ENCODE data around the gene ABLIM3. TPM values are rescaled to one million over a fixed set of nuclear protein-coding genes. Genes with fewer than 3 reads are reported as not detected.

Gene ABLIM3
- total RNA-seq, 1 donor from 2014 or later: 0.64 TPM

GRCh38 chr5:149260761-149261160 lies 119.5 kb downstream of the ABLIM3 start:
- peaks cover 11% of the 10 kb centered on the region for H3K4me1 Mint-ChIP-seq (ENCODE audit: unreplicated experiment)
- H3K36me3 Mint-ChIP-seq (ENCODE audit: unreplicated experiment): no peaks in the 10 kb centered on the region
- no peaks in the 10 kb centered on the region for H3K9me3 Mint-ChIP-seq (ENCODE audit: unreplicated experiment)
- H3K27ac Mint-ChIP-seq (ENCODE audit: unreplicated experiment): no peak overlapping the region
- H3K4me3 Mint-ChIP-seq (ENCODE audit: unreplicated experiment): no peak overlapping the region
- no peak for DNase-seq (ENCODE audit: extremely low spot score, unreplicated experiment)
- H3K27me3 Mint-ChIP-seq (ENCODE audit: unreplicated experiment): peaks cover 12% of the 10 kb centered on the region
- TF ChIP-seq, protein P1, sequence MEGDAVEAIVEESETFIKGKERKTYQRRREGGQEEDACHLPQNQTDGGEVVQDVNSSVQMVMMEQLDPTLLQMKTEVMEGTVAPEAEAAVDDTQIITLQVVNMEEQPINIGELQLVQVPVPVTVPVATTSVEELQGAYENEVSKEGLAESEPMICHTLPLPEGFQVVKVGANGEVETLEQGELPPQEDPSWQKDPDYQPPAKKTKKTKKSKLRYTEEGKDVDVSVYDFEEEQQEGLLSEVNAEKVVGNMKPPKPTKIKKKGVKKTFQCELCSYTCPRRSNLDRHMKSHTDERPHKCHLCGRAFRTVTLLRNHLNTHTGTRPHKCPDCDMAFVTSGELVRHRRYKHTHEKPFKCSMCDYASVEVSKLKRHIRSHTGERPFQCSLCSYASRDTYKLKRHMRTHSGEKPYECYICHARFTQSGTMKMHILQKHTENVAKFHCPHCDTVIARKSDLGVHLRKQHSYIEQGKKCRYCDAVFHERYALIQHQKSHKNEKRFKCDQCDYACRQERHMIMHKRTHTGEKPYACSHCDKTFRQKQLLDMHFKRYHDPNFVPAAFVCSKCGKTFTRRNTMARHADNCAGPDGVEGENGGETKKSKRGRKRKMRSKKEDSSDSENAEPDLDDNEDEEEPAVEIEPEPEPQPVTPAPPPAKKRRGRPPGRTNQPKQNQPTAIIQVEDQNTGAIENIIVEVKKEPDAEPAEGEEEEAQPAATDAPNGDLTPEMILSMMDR (IDR thresholded peaks at IDR 0.05): no peak

DNA sequence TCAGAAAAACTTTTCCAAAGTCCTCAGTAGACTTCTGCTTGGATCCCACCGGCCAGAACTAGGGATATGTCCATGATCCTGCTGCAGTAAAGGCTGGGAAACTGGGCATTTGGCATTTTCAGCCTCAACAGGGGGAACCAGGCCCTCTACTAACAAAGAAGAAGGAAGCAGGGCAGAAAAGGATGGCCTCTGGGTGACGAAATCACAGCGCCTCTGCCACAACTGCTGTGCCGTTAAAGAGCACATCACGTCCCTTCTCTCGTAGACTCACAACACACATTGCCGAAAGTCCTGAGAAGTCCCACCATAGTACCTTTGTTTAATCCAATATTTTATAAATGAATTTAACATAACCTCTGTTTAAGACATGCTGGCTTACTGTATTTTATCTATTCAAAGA lies 120.0 kb downstream of the ABLIM3 start:
- DNase-seq (ENCODE audit: extremely low spot score, unreplicated experiment): no peak
- TF ChIP-seq, protein P1 (IDR thresholded peaks at IDR 0.05): no peak
- H3K9me3 Mint-ChIP-seq (ENCODE audit: unreplicated experiment): no peaks in the 10 kb centered on the region
- H3K36me3 Mint-ChIP-seq (ENCODE audit: unreplicated experiment): no peaks in the 10 kb centered on the region
- H3K27me3 Mint-ChIP-seq (ENCODE audit: unreplicated experiment): peaks cover 12% of the 10 kb centered on the region
- H3K27ac Mint-ChIP-seq (ENCODE audit: unreplicated experiment): no peak overlapping the region
- peaks cover 11% of the 10 kb centered on the region for H3K4me1 Mint-ChIP-seq (ENCODE audit: unreplicated experiment)
- no peak overlapping the region for H3K4me3 Mint-ChIP-seq (ENCODE audit: unreplicated experiment)

DNA sequence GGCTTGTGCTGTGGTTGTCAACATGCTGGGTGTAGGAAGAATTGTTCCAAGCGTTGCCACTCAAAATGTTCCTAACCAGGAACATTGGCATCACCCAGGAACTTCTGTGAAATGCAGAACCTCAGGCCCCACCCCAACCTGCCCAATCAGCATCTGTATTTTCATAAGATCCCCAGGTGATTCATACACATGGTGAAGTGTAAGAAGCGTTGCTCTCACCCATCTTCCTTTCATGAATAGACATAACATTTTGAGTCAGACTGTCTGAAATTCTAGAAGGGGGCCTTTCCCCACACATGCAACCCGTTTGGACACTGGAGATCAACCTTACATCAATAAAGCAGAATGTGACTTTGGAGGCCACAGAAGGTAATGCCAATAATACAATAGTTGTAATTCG lies 121.0 kb downstream of the ABLIM3 start:
- H3K4me1 Mint-ChIP-seq (ENCODE audit: unreplicated experiment): peaks cover 11% of the 10 kb centered on the region
- no peak overlapping the region for H3K27ac Mint-ChIP-seq (ENCODE audit: unreplicated experiment)
- no peaks in the 10 kb centered on the region for H3K9me3 Mint-ChIP-seq (ENCODE audit: unreplicated experiment)
- peaks cover 12% of the 10 kb centered on the region for H3K27me3 Mint-ChIP-seq (ENCODE audit: unreplicated experiment)
- no peaks in the 10 kb centered on the region for H3K36me3 Mint-ChIP-seq (ENCODE audit: unreplicated experiment)
- no peak overlapping the region for H3K4me3 Mint-ChIP-seq (ENCODE audit: unreplicated experiment)
- no peak for DNase-seq (ENCODE audit: extremely low spot score, unreplicated experiment)
- TF ChIP-seq, protein P1 (IDR thresholded peaks at IDR 0.05): no peak

DNA sequence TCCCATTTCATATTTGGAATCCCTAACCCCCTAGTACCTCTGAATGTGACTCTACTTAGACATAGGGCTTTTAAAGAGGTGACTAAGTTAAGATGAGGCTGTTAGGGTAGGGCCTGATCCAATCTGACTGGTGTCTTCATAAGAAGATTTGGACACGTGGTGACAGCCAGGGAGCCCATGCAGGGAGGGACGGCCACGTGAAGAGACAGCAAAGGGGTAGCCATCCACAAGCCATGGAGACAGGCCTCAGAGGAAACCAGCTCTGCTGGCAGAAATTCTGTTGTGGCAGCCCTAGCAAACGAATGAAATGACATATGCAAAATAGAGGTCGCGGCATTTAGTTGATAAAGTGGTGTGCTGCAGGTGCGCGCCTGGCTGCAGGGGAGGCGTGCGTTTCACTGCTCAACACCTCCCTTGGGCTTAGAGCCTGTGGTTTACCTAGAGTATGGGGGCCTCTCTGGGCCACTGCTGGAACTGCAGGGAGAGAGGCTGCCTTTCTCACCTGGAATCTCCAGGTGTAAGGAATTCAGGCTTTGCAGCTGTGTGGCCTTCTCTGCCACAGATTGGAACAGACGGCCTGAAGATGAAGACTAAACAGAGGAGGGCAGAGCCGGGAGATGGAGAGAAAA lies 123.3 kb downstream of the ABLIM3 start:
- H3K9me3 Mint-ChIP-seq (ENCODE audit: unreplicated experiment): peaks cover 17% of the 10 kb centered on the region
- no peak overlapping the region for H3K27ac Mint-ChIP-seq (ENCODE audit: unreplicated experiment)
- peaks cover 12% of the 10 kb centered on the region for H3K27me3 Mint-ChIP-seq (ENCODE audit: unreplicated experiment)
- H3K36me3 Mint-ChIP-seq (ENCODE audit: unreplicated experiment): peaks cover 2% of the 10 kb centered on the region
- DNase-seq (ENCODE audit: extremely low spot score, unreplicated experiment): no peak
- no peak overlapping the region for H3K4me3 Mint-ChIP-seq (ENCODE audit: unreplicated experiment)
- H3K4me1 Mint-ChIP-seq (ENCODE audit: unreplicated experiment): no peaks in the 10 kb centered on the region
- TF ChIP-seq, protein P1 (IDR thresholded peaks at IDR 0.05): peak; percentile 42

- Mint-ChIP-seq H3K36me3 (ENCODE audit: unreplicated experiment) (peaks cover 2% of the 10 kb centered on the region), H3K4me1 (ENCODE audit: unreplicated experiment) (no peaks in the 10 kb centered on the region), H3K9me3 (ENCODE audit: unreplicated experiment) (peaks cover 17% of the 10 kb centered on the region), H3K27ac (ENCODE audit: unreplicated experiment) (no peak overlapping the region), H3K27me3 (ENCODE audit: unreplicated experiment) (peaks cover 12% of the 10 kb centered on the region), H3K4me3 (ENCODE audit: unreplicated experiment) (no peak overlapping the region)
- TF ChIP-seq, protein P1 (IDR thresholded peaks at IDR 0.05): no peak
- DNase-seq (ENCODE audit: extremely low spot score, unreplicated experiment): no peak
These were observed 123.8 kb downstream of the ABLIM3 start for GRCh38 chr5:149265068-149265465.
